HG02938 (cell line): ENCODE results near the gene UNC13C.

ENCODE experiments used
- ATAC-seq: cut with Tn5 transposase; IDR thresholded peaks from one replicate; pipeline ENCODE4 v1.9.1; 2021; ENCODE audit warnings: mild to moderate bottlenecking, moderate library complexity; ENCODE audit not compliant: unreplicated experiment

Gene UNC13C

DNA sequence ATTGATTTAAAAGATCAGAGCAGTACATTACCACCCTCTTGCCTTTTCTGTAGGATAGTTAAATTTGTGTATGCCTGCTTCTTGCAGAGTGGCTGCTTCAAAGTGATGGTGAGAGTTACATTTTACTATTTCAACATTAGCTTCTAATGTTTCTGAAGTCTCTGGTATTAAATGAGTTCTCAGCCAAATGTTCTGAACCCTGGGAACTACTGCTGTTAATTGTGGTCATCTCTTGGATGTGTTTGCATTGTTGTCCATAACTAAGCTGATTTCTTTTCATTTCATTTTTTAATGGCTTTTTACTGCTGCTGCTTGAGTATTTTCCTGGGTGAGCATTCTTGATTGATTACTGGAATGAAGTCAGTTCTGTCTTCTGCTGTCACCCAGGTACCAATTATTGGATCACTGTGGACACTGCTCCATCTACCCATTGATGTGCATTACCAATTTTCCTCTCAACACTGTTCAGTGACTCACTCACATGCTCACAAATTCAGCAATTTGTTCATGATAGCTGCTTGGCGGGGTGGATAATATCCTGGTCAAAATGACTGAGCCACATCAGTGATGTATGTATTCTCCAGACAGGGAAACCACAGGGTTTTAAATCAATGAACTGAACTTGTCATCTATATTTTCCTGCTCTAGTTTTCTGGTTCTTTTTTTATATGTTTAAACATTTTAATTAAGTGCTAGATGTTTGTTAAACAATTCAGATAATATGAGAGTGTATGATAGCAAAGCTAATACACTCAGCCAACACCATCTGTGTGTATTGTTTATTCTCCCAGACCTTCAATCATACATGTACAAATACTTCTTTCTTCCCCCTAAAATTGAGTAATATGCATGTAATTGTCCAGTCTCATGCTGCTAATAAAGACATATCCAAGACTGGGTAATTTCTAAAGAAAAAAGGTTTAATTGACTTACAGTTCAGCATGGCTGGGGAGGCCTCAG, 630.9 kb downstream of the UNC13C start:
- ATAC-seq, result no peak

DNA sequence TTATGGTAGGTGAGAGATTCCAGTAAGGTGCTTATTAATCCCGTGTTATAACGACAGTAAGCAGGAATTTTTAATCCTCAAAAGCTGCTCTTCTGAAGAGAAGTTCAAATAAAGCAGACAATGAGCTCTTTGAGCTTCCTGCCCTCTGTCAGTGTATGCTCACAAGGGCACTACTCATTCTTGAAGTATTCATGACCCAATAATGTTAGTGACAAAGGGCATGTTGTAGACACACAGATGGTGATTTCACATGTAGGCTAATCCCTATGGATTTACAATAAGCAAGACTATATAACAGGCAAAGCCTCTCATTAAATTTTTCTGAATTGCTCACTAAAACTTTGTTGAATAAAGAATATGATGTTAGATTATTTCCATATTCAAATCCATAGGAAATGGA, 639.9 kb downstream of the UNC13C start:
- ATAC-seq, result no peak

- no peak for ATAC-seq
Observed at GRCh38 chr15:54619180-54619579, 640.9 kb downstream of the UNC13C start.

GRCh38 chr15:54620916-54621315, 642.7 kb downstream of the UNC13C start:
- ATAC-seq, result no peak

- no peak for ATAC-seq
Observed at GRCh38 chr15:54636147-54636546, 657.9 kb downstream of the UNC13C start.

- ATAC-seq, result no peak
Observed at GRCh38 chr15:54638666-54639065, 660.4 kb downstream of the UNC13C start.

DNA sequence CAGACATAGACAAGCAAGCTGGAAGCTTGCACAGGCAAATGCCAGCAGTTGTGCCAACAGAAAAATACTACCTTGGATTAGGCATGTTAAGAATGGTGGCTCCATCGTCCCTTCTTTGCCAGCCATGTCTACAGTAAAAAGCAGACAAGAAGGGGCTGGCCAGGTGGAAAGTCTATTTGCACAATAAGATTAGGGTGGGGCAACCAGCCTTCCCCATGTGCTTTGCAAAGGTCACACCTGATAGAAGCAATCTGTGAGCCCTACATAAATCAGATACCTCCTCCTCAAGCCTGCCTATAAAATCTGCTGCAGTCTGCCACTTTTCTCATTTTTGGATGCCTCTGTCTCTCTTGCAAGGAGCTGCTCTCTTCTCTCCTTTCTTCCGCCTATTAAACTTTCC, 662.6 kb downstream of the UNC13C start:
- no peak for ATAC-seq

DNA sequence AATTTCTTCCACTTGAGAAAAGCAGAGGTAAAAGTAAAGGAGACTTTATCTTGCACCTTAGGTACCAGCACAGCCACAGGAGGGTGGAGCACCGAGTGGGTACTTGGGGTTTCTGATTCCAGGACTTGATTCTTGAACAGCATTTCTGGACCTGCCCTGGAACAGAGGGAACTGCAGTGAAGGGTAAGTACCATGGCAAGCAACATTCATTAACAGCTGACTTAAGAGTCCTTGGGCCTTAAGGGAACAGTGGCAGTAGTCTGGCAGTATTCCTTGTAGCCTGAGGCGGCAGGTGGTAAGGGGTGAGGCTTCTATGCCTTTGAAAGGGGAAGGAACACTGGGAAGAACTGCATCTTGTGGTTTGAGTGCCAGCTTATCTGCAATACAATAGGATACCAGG, 666.6 kb downstream of the UNC13C start:
- ATAC-seq, result no peak

DNA sequence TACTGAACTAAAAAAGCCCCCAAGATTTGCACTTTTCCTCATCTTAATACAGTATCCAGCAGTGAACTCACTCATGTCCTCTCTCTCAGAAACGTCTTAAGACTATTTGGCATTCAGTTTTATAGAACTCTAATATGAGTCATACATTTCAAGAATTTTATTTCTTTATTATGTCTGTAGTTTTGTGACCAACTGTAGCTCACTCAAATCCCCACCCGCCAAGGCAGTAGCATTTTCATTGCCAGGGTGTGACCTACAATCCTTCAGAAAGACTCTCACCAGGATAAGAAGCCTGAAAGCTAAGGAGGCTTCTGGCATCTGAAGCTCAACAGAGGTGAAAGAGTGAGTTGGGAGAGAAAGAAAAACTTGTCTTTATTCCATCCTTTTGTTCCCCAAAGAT, 681.4 kb downstream of the UNC13C start:
- no peak for ATAC-seq

DNA sequence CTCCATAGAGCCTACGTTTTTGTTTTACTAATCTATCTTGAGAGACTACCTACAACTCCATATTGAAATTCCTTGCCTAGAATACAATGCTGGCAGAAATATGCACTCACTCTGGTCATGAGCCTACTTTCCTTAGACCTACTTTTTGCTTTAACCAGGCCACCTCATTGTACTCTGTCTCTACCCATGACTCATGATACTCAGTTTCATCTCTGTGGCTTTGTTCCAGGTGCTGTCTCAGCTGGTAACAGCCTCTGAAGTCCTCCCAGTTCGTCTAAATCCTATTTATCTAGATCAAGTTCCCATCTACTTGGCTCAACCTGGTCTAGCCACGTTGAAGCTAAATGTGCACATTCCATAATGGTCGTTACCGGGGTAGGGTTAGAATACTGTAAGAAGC, 682.1 kb downstream of the UNC13C start:
- ATAC-seq, result no peak

- ATAC-seq, result no peak
Observed at GRCh38 chr15:54675241-54675640, 697.0 kb downstream of the UNC13C start.

DNA sequence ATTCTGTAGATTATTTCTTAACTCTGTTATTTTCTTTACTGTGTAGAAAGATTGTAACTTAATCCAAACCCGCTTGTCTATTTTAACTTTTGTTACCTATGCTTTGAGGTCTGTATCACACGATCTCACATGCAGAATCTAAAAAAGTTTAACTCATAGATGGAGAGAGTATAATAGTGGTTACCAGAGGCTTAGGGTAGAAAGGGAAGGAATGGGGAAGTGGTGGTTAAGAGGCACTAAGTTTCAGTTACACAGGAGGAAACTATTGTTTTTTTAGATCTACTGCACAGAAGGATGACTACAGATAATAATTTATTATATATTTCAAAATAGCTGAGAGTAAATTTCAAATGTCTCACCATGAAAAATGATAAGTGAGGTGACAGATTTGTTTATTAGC, 703.3 kb downstream of the UNC13C start:
- ATAC-seq, result peak; percentile 96
